Body of pancreas (tissue), 4 donors: ENCODE measurements around the gene NRG3. TPM values are rescaled to one million over a fixed set of nuclear protein-coding genes. Genes with fewer than 3 reads are reported as not detected.

Source experiments
- ATAC-seq: fragments of 150-250 bp; one replicate; pipeline ENCODE4 v1.9.1; 2016
- DNase-seq, 4 donors: peaks; one replicate each; pipeline ENCODE4 v3.0.0-alpha.2; 2019
- H3K27ac ChIP-seq, 4 donors: fragments of 200-600 bp; sonication (generic); 1 replicate in 3 of 4; 2 replicates in 1 of 4; pipeline versions ENCODE4 v1.5.1 to v1.6.1; 2016 to 2019; ENCODE audit warnings: mild to moderate bottlenecking in 1 of 4, mixed read lengths in 1 of 4, moderate library complexity in 1 of 4
- H3K27me3 ChIP-seq, 2 donors: fragments of 200-600 bp; sonication (generic); one replicate each; pipeline ENCODE4 v1.6.0; 2016; ENCODE audit warnings: mild to moderate bottlenecking in 1 of 2
- H3K36me3 ChIP-seq, 2 donors: fragments of 200-600 bp; sonication (generic); replicated peaks in 1 of 2; 2 replicates each; pipeline ENCODE4 v1.5.1; 2016; ENCODE audit warnings: low read depth in 2 of 2; ENCODE audit not compliant: insufficient read depth in 1 of 2
- H3K4me1 ChIP-seq: fragments of 200-600 bp; sonication (generic); one replicate; pipeline ENCODE4 v1.6.0; 2016
- H3K4me3 ChIP-seq, 2 donors: fragments of 200-600 bp; sonication (generic); 1 replicate in 1 of 2; 2 replicates in 1 of 2; pipeline ENCODE4 v1.5.1; 2016 to 2019
- H3K9me3 ChIP-seq, 3 donors: fragments of 200-600 bp; sonication (generic); 1 replicate in 2 of 3; 2 replicates in 1 of 3; pipeline ENCODE4 v1.5.1; 2016
- POLR2A ChIP-seq, 3 donors: fragments of 450-650 bp; IDR thresholded peaks; one replicate each; pipeline ENCODE4 v1.6.1; 2016; ENCODE audit warnings: antibody characterized with exemption in 3 of 3, mild to moderate bottlenecking in 2 of 3
- WGBS, 2 donors: methylation state at CpG; one replicate each; pipeline ENCODE4 v1.1.5; 2017; 5-methylcytosine and 5-hydroxymethylcytosine counted together
- intact Hi-C: fragments of 100-400 bp; cut with DNase I; formaldehyde crosslinking; loops from one replicate; pipeline ENCODE4 v1.15.1; 2023
- total RNA-seq, 2 donors: library from RNA; depleted of rRNA; stranded (reverse); fragments of >200 nt; gene quantifications; one replicate each; pipeline ENCODE4 v1.1.0, GENCODE V29; 2016
- TF ChIP-seq, protein P1 (sequence below), 7 experiments: fragments of 450-650 bp in 4 of 7; fragments of 200-600 bp in 3 of 7; sonication (generic) in 3 of 7; IDR thresholded peaks; one replicate each; pipeline ENCODE4 v1.5.1; 2016 to 2019; ENCODE audit warnings: antibody characterized with exemption in 7 of 7

The NRG3 gene
- total RNA-seq, 2 donors from 2014 or later, result 0.26 TPM; not detected in 1

DNA sequence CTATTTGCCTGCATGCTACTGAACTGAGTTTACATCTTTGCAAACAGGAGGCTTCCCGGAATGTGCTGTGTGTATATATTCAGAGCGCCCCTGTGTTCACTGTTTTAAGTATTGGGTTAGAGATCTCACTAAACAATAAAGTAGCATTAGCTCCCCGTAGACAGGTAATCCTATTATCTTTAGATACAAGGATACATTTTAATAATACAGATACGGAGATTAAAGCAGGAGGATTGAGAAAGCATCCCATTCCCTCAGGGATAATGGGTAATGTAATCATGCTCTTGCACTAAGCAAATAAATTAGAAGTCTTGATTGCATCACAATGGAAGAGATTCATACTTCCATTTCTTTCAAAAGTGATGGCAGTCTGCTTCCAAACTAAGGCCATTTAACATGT lies 809.0 kb downstream of the NRG3 start:
- 83 to 86% methylated on average over 4 of the region's 4 CpGs for WGBS, 2 donors
- ATAC-seq, result no peak
- intact Hi-C loops, result no loop called here
- Histone ChIP-seq H3K4me3 (no peak overlapping the region), H3K9me3 (no peaks in the 10 kb centered on the region), H3K27me3 (no peaks in the 10 kb centered on the region), H3K36me3 (no peaks in the 10 kb centered on the region), H3K4me1 (no peaks in the 10 kb centered on the region), H3K27ac (no peak overlapping the region)
- TF ChIP-seq, protein P1, sequence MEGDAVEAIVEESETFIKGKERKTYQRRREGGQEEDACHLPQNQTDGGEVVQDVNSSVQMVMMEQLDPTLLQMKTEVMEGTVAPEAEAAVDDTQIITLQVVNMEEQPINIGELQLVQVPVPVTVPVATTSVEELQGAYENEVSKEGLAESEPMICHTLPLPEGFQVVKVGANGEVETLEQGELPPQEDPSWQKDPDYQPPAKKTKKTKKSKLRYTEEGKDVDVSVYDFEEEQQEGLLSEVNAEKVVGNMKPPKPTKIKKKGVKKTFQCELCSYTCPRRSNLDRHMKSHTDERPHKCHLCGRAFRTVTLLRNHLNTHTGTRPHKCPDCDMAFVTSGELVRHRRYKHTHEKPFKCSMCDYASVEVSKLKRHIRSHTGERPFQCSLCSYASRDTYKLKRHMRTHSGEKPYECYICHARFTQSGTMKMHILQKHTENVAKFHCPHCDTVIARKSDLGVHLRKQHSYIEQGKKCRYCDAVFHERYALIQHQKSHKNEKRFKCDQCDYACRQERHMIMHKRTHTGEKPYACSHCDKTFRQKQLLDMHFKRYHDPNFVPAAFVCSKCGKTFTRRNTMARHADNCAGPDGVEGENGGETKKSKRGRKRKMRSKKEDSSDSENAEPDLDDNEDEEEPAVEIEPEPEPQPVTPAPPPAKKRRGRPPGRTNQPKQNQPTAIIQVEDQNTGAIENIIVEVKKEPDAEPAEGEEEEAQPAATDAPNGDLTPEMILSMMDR (IDR thresholded peaks at IDR 0.05), result no peak
- TF ChIP-seq POLR2A (IDR thresholded peaks at IDR 0.05), result no peak
- DNase-seq, result no peak

DNA sequence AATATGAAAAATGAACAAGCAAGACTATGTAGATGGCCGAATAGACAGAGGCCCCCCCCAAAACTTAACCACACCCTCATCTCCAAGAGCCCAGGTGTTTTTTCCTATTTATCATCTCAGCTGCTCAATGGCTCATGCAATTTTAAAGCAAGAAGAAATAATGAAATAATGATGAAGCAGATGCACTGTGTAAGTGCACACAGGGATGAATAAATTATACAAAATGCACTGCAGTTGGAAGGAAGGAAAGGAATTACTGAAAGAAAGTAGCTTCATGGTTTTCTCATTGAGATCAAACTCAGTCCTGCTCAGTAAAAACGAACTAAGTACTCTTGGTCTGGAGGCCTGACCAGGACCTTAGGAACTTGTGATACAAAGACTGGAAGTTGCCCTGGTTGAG lies 810.1 kb downstream of the NRG3 start:
- WGBS, 2 donors, result 55% methylated on average over 2 of the region's 2 CpGs
- no peak overlapping the region for H3K4me3 ChIP-seq
- intact Hi-C loops, result no loop called here

DNA sequence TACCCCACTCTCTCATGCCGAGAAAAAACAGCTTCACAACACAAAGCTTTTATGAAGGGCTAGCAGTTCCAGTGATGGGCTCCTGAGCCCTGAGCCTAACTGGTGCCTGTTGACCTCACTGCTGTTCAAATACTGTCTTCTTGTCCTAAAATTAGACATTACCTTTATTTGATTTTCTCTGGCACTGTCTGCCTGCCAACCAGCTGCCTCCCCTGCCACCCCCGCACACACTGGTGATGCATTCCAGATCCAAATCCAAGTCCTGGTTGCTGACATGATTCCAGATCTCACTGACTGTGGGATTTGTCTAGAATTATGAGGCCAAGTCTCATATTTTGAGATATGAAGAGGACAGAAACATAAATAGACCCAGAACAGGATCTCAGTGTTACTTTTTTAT lies 816.2 kb downstream of the NRG3 start:
- Histone ChIP-seq H3K4me1 (no peaks in the 10 kb centered on the region), H3K36me3 (no peaks in the 10 kb centered on the region), H3K27ac (no peak overlapping the region), H3K4me3 (no peak overlapping the region), H3K27me3 (no peaks in the 10 kb centered on the region), H3K9me3 (no peaks in the 10 kb centered on the region)
- 64 to 73% methylated on average over 2 of the region's 2 CpGs for WGBS, 2 donors
- TF ChIP-seq, protein P1 (IDR thresholded peaks at IDR 0.05), result no peak
- TF ChIP-seq POLR2A (IDR thresholded peaks at IDR 0.05), result no peak
- intact Hi-C loops, result no loop called here
- no peak for ATAC-seq
- DNase-seq, result no peak

More for the DNA sequence above, 810.1 kb downstream of the NRG3 start:
- Histone ChIP-seq H3K36me3 (no peaks in the 10 kb centered on the region), H3K9me3 (no peaks in the 10 kb centered on the region), H3K27ac (no peak overlapping the region), H3K27me3 (no peaks in the 10 kb centered on the region), H3K4me1 (no peaks in the 10 kb centered on the region)
- no peak for TF ChIP-seq POLR2A (IDR thresholded peaks at IDR 0.05)
- TF ChIP-seq, protein P1 (IDR thresholded peaks at IDR 0.05), result no peak
- no peak for DNase-seq
- ATAC-seq, result no peak

DNA sequence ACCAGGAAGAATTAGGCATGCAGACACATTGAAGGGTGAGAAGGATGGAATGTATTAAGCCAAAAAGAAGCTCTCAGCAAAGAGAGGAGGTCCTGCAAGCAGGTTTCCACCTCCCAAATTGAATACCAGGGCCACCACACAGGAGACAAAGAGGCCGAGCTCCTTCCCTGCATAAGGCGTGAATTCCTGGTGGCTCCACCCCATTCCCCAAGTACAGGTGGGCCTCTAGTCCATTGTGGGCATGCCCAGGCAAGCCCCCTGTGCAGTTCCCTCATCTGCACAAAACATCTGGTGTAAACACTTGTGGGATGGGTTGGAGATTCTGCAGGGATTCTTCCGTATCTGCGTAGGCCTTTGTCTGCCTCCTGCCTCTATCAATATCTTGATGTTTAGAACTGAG lies 817.5 kb downstream of the NRG3 start:
- H3K27me3 ChIP-seq, result no peaks in the 10 kb centered on the region
- ATAC-seq, result no peak
- no peaks in the 10 kb centered on the region for H3K36me3 ChIP-seq
- H3K4me3 ChIP-seq, result no peak overlapping the region
- no peaks in the 10 kb centered on the region for H3K9me3 ChIP-seq
- no peaks in the 10 kb centered on the region for H3K4me1 ChIP-seq
- 98 to 100% methylated on average over 4 of the region's 4 CpGs for WGBS, 2 donors
- no peak for DNase-seq
- intact Hi-C loops, result no loop called here
- TF ChIP-seq, protein P1 (IDR thresholded peaks at IDR 0.05), result no peak
- TF ChIP-seq POLR2A (IDR thresholded peaks at IDR 0.05), result no peak
- no peak overlapping the region for H3K27ac ChIP-seq

DNA sequence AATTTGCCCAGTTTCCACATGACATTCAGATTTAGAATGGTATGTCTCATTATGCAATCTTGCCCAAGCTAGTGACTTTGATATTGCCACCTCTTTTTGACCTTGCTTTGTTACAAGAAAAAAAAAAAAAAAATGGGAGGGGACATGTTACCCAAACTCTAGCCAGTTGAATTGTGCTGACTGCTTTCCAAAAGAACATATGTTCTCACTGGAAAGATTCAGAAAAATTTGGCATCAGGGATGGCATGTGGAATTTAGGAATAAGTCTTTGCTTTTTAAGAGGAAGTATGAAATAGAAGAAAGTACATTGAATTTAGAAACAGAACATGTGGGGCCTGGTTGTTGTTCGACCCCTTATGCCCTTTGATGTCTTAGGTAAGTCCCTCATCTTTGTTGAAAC lies 846.8 kb downstream of the NRG3 start:
- intact Hi-C loops, result no loop called here
- ATAC-seq, result no peak
- H3K4me3 ChIP-seq, result no peak overlapping the region
- WGBS, 2 donors, result 70 to 88% methylated on average over 1 of the region's 1 CpG
- no peaks in the 10 kb centered on the region for H3K27me3 ChIP-seq
- TF ChIP-seq, protein P1 (IDR thresholded peaks at IDR 0.05), result no peak
- TF ChIP-seq POLR2A (IDR thresholded peaks at IDR 0.05), result no peak
- no peaks in the 10 kb centered on the region for H3K4me1 ChIP-seq
- DNase-seq, result no peak
- no peak overlapping the region for H3K27ac ChIP-seq
- no peaks in the 10 kb centered on the region for H3K9me3 ChIP-seq
- no peaks in the 10 kb centered on the region for H3K36me3 ChIP-seq
